ENCODE data around the gene ANKS1A.

- TF ChIP-seq EP300 (IDR thresholded peaks at IDR 0.05; ENCODE audit: borderline replicate concordance) (no peak), YY1 (IDR thresholded peaks at IDR 0.05; ENCODE audit: low read depth) (no peak), TAF1 (IDR thresholded peaks at IDR 0.05; ENCODE audit: low read depth) (no peak), RAD21 (IDR thresholded peaks at IDR 0.05; ENCODE audit: low read depth) (no peak), USF1 (IDR thresholded peaks at IDR 0.05) (no peak)
- TF ChIP-seq, protein P1, sequence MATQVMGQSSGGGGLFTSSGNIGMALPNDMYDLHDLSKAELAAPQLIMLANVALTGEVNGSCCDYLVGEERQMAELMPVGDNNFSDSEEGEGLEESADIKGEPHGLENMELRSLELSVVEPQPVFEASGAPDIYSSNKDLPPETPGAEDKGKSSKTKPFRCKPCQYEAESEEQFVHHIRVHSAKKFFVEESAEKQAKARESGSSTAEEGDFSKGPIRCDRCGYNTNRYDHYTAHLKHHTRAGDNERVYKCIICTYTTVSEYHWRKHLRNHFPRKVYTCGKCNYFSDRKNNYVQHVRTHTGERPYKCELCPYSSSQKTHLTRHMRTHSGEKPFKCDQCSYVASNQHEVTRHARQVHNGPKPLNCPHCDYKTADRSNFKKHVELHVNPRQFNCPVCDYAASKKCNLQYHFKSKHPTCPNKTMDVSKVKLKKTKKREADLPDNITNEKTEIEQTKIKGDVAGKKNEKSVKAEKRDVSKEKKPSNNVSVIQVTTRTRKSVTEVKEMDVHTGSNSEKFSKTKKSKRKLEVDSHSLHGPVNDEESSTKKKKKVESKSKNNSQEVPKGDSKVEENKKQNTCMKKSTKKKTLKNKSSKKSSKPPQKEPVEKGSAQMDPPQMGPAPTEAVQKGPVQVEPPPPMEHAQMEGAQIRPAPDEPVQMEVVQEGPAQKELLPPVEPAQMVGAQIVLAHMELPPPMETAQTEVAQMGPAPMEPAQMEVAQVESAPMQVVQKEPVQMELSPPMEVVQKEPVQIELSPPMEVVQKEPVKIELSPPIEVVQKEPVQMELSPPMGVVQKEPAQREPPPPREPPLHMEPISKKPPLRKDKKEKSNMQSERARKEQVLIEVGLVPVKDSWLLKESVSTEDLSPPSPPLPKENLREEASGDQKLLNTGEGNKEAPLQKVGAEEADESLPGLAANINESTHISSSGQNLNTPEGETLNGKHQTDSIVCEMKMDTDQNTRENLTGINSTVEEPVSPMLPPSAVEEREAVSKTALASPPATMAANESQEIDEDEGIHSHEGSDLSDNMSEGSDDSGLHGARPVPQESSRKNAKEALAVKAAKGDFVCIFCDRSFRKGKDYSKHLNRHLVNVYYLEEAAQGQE (IDR thresholded peaks at IDR 0.05; ENCODE audit: low read depth): no peak
These were observed 219.3 kb downstream of the ANKS1A start for GRCh38 chr6:35108309-35108885.
